ENCODE measurements around the gene XPNPEP2. TPM values are rescaled to one million over a fixed set of nuclear protein-coding genes. Genes with fewer than 3 reads are reported as not detected.

The XPNPEP2 gene
- total RNA-seq, 1 experiment from 2014 or later: 0.11 TPM

GRCh38 chrX:129721870-129722269 lies 16.9 kb upstream of the XPNPEP2 start:
- TF ChIP-seq, protein P1, sequence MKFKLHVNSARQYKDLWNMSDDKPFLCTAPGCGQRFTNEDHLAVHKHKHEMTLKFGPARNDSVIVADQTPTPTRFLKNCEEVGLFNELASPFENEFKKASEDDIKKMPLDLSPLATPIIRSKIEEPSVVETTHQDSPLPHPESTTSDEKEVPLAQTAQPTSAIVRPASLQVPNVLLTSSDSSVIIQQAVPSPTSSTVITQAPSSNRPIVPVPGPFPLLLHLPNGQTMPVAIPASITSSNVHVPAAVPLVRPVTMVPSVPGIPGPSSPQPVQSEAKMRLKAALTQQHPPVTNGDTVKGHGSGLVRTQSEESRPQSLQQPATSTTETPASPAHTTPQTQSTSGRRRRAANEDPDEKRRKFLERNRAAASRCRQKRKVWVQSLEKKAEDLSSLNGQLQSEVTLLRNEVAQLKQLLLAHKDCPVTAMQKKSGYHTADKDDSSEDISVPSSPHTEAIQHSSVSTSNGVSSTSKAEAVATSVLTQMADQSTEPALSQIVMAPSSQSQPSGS (CRISPR knock-in tag; IDR thresholded peaks at IDR 0.05; ENCODE audit: borderline replicate concordance, low read depth): no peak
- TF ChIP-seq ZMAT4 (CRISPR knock-in tag; IDR thresholded peaks at IDR 0.05) (no peak), SOX15 (CRISPR knock-in tag; IDR thresholded peaks at IDR 0.05) (no peak), GABPB1 (CRISPR knock-in tag; IDR thresholded peaks at IDR 0.05) (no peak), RELA (CRISPR knock-in tag; IDR thresholded peaks at IDR 0.05; ENCODE audit: borderline replicate concordance) (no peak), HMGA2 (CRISPR knock-in tag; IDR thresholded peaks at IDR 0.05) (no peak), ELF4 (CRISPR knock-in tag; IDR thresholded peaks at IDR 0.05; ENCODE audit: low read depth) (no peak), NFATC4 (CRISPR knock-in tag; IDR thresholded peaks at IDR 0.05) (no peak), CDX4 (CRISPR knock-in tag; IDR thresholded peaks at IDR 0.05; ENCODE audit: borderline replicate concordance) (no peak), ZNF671 (CRISPR knock-in tag; IDR thresholded peaks at IDR 0.05) (no peak), ATF1 (CRISPR knock-in tag; IDR thresholded peaks at IDR 0.05) (no peak), TEAD4 (CRISPR knock-in tag; IDR thresholded peaks at IDR 0.05) (no peak), ZNF138 (CRISPR knock-in tag; conservative IDR thresholded peaks at IDR 0.05) (no peak), ETV6 (CRISPR knock-in tag; IDR thresholded peaks at IDR 0.05) (no peak)
- TF ChIP-seq, protein P2, sequence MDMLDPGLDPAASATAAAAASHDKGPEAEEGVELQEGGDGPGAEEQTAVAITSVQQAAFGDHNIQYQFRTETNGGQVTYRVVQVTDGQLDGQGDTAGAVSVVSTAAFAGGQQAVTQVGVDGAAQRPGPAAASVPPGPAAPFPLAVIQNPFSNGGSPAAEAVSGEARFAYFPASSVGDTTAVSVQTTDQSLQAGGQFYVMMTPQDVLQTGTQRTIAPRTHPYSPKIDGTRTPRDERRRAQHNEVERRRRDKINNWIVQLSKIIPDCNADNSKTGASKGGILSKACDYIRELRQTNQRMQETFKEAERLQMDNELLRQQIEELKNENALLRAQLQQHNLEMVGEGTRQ (CRISPR knock-in tag; IDR thresholded peaks at IDR 0.05): no peak
- TF ChIP-seq, protein P3, sequence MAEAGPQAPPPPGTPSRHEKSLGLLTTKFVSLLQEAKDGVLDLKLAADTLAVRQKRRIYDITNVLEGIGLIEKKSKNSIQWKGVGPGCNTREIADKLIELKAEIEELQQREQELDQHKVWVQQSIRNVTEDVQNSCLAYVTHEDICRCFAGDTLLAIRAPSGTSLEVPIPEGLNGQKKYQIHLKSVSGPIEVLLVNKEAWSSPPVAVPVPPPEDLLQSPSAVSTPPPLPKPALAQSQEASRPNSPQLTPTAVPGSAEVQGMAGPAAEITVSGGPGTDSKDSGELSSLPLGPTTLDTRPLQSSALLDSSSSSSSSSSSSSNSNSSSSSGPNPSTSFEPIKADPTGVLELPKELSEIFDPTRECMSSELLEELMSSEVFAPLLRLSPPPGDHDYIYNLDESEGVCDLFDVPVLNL (CRISPR knock-in tag; IDR thresholded peaks at IDR 0.05; ENCODE audit: borderline replicate concordance, low read depth): no peak
- TF ChIP-seq, protein P4, sequence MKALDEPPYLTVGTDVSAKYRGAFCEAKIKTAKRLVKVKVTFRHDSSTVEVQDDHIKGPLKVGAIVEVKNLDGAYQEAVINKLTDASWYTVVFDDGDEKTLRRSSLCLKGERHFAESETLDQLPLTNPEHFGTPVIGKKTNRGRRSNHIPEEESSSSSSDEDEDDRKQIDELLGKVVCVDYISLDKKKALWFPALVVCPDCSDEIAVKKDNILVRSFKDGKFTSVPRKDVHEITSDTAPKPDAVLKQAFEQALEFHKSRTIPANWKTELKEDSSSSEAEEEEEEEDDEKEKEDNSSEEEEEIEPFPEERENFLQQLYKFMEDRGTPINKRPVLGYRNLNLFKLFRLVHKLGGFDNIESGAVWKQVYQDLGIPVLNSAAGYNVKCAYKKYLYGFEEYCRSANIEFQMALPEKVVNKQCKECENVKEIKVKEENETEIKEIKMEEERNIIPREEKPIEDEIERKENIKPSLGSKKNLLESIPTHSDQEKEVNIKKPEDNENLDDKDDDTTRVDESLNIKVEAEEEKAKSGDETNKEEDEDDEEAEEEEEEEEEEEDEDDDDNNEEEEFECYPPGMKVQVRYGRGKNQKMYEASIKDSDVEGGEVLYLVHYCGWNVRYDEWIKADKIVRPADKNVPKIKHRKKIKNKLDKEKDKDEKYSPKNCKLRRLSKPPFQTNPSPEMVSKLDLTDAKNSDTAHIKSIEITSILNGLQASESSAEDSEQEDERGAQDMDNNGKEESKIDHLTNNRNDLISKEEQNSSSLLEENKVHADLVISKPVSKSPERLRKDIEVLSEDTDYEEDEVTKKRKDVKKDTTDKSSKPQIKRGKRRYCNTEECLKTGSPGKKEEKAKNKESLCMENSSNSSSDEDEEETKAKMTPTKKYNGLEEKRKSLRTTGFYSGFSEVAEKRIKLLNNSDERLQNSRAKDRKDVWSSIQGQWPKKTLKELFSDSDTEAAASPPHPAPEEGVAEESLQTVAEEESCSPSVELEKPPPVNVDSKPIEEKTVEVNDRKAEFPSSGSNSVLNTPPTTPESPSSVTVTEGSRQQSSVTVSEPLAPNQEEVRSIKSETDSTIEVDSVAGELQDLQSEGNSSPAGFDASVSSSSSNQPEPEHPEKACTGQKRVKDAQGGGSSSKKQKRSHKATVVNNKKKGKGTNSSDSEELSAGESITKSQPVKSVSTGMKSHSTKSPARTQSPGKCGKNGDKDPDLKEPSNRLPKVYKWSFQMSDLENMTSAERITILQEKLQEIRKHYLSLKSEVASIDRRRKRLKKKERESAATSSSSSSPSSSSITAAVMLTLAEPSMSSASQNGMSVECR (CRISPR knock-in tag; IDR thresholded peaks at IDR 0.05; ENCODE audit: borderline replicate concordance): no peak
- TF ChIP-seq, protein P5, sequence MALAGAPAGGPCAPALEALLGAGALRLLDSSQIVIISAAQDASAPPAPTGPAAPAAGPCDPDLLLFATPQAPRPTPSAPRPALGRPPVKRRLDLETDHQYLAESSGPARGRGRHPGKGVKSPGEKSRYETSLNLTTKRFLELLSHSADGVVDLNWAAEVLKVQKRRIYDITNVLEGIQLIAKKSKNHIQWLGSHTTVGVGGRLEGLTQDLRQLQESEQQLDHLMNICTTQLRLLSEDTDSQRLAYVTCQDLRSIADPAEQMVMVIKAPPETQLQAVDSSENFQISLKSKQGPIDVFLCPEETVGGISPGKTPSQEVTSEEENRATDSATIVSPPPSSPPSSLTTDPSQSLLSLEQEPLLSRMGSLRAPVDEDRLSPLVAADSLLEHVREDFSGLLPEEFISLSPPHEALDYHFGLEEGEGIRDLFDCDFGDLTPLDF (CRISPR knock-in tag; IDR thresholded peaks at IDR 0.05): no peak
- TF ChIP-seq, protein P6, sequence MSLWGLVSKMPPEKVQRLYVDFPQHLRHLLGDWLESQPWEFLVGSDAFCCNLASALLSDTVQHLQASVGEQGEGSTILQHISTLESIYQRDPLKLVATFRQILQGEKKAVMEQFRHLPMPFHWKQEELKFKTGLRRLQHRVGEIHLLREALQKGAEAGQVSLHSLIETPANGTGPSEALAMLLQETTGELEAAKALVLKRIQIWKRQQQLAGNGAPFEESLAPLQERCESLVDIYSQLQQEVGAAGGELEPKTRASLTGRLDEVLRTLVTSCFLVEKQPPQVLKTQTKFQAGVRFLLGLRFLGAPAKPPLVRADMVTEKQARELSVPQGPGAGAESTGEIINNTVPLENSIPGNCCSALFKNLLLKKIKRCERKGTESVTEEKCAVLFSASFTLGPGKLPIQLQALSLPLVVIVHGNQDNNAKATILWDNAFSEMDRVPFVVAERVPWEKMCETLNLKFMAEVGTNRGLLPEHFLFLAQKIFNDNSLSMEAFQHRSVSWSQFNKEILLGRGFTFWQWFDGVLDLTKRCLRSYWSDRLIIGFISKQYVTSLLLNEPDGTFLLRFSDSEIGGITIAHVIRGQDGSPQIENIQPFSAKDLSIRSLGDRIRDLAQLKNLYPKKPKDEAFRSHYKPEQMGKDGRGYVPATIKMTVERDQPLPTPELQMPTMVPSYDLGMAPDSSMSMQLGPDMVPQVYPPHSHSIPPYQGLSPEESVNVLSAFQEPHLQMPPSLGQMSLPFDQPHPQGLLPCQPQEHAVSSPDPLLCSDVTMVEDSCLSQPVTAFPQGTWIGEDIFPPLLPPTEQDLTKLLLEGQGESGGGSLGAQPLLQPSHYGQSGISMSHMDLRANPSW (CRISPR knock-in tag; conservative IDR thresholded peaks at IDR 0.05; ENCODE audit: low read depth): no peak
- TF ChIP-seq, protein P7, sequence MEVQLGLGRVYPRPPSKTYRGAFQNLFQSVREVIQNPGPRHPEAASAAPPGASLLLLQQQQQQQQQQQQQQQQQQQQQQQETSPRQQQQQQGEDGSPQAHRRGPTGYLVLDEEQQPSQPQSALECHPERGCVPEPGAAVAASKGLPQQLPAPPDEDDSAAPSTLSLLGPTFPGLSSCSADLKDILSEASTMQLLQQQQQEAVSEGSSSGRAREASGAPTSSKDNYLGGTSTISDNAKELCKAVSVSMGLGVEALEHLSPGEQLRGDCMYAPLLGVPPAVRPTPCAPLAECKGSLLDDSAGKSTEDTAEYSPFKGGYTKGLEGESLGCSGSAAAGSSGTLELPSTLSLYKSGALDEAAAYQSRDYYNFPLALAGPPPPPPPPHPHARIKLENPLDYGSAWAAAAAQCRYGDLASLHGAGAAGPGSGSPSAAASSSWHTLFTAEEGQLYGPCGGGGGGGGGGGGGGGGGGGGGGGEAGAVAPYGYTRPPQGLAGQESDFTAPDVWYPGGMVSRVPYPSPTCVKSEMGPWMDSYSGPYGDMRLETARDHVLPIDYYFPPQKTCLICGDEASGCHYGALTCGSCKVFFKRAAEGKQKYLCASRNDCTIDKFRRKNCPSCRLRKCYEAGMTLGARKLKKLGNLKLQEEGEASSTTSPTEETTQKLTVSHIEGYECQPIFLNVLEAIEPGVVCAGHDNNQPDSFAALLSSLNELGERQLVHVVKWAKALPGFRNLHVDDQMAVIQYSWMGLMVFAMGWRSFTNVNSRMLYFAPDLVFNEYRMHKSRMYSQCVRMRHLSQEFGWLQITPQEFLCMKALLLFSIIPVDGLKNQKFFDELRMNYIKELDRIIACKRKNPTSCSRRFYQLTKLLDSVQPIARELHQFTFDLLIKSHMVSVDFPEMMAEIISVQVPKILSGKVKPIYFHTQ (CRISPR knock-in tag; IDR thresholded peaks at IDR 0.05): no peak
- no peaks in the 10 kb centered on the region for H3K9me3 Mint-ChIP-seq
- CTCF ChIA-PET: no interaction called here

More at GRCh38 chrX:129721870-129722269, 16.9 kb upstream of the XPNPEP2 start:
- no peak for ATAC-seq
- no peaks in the 10 kb centered on the region for H3K36me3 Mint-ChIP-seq
- POLR2A ChIA-PET: no interaction called here
- H3K27me3 Mint-ChIP-seq (ENCODE audit: low read depth): no peaks in the 10 kb centered on the region; the same call in none of the 2 replicates
- DNase-seq (ENCODE audit: low spot score): no peak
- H3K27ac Mint-ChIP-seq: peak overlapping the region; percentile 32; the same call in 1 of the 2 replicates
- H3K4me3 Mint-ChIP-seq: no peak overlapping the region
- H3K4me1 Mint-ChIP-seq: peaks cover 56% of the 10 kb centered on the region
